Cortex of kidney (tissue), 1 donor: ENCODE data around the gene TFRC.
"Not testable (repeated sequence)": the region's sequence is repeated elsewhere in the genome, so short reads cannot be mapped to it uniquely, and the experiment has no call there.

ENCODE experiments used
- DNase-seq: peaks from one replicate; lab custom pipeline; 2025; lab: John Stamatoyannopoulos, UW

TFRC gene

GRCh38 chr3:196081834-196082618 lies at the start of gene TFRC:
TFRC (minus strand) TSS chr3:196082090; CDS start chr3:196077099, 4,991 bp downstream.
- peak; percentile 39 for DNase-seq

GRCh38 chr3:196128172-196128843 lies 46.4 kb upstream of the TFRC start:
- no peak for DNase-seq

- DNase-seq: no peak
Measured at GRCh38 chr3:196127308-196128040, 45.6 kb upstream of the TFRC start.

- no peak for DNase-seq
Measured at GRCh38 chr3:196124608-196125007, 42.7 kb upstream of the TFRC start.

GRCh38 chr3:196122688-196123046 lies 40.8 kb upstream of the TFRC start:
- no peak for DNase-seq

GRCh38 chr3:196122021-196122687 lies 40.3 kb upstream of the TFRC start:
- DNase-seq: no peak

GRCh38 chr3:196121066-196121465 lies 39.2 kb upstream of the TFRC start:
- DNase-seq: no peak

GRCh38 chr3:196120291-196120951 lies 38.5 kb upstream of the TFRC start:
- DNase-seq: no peak

- DNase-seq: no peak
Measured at GRCh38 chr3:196117809-196118208, 35.9 kb upstream of the TFRC start.

- no peak for DNase-seq
Measured at GRCh38 chr3:196115678-196116083, 33.8 kb upstream of the TFRC start.

- no peak for DNase-seq
Measured at GRCh38 chr3:196111939-196112386, 30.1 kb upstream of the TFRC start.

GRCh38 chr3:196108075-196108743 lies 26.3 kb upstream of the TFRC start:
- DNase-seq: no peak

GRCh38 chr3:196104707-196105106 lies 22.8 kb upstream of the TFRC start:
- DNase-seq: not testable (repeated sequence)

- DNase-seq: not testable (repeated sequence)
Measured at GRCh38 chr3:196098365-196098980, 16.6 kb upstream of the TFRC start.

- no peak for DNase-seq
Measured at GRCh38 chr3:196097373-196098154, 15.7 kb upstream of the TFRC start.

- no peak for DNase-seq
Measured at GRCh38 chr3:196096382-196096953, 14.6 kb upstream of the TFRC start.

- no peak for DNase-seq
Measured at GRCh38 chr3:196093317-196094111, 11.6 kb upstream of the TFRC start.

GRCh38 chr3:196087906-196088305 lies 6.0 kb upstream of the TFRC start:
- no peak for DNase-seq

- DNase-seq: no peak
Measured at GRCh38 chr3:196082619-196082971, 705 bp upstream of the TFRC start.
